GM12872 (cell line): ENCODE measurements around the gene SCD5.

Experiments used
- TF ChIP-seq, protein P1 (sequence below): IDR thresholded peaks from 3 replicates; pipeline ENCODE4 v1.5.1; 2011; ENCODE audit warnings: low read depth, mild to moderate bottlenecking, low read length, moderate library complexity; ENCODE audit not compliant: insufficient read depth

The SCD5 gene

DNA sequence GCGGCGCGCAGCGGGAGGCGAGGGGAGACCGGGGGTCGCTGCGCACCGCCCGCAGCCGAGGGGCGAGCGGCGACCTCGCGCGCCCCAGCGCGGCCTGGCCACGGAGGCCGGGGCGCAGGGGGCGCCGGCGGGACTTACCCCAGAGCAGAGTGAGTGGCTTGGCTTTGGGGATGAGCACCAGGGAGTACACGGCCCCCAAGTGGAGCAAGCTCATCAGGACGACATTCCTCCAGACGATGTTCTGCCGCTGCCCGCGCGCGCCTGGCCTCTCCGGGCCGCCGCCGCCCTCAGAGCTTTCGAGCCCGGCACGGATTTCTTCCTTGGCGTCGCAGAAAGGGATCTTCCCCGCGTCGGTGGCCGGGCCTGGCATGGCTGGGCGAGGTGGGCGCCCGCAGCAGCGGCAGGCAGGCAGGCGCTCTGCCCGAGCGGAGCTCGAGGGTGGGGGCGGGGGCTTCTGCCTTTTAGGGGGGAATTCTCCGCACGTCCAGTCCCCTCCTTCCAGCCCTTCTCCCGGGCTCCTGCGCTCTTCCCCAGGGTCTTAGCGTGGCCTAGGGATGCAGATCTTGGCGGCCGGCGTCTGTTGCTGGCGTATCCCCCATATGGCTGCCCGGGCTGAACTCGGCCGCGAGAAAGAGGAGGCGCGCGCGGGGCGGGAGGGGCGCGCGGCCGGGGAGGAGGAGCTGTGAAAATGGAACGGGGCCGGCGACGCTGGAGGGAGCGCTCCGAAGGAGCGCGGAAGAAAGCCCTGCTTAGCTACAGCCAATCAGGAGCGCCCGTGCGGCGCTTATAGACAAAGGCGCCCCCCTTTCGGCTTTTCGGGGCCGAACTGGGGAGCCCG lies at the start of gene SCD5:
SCD5 (minus strand) TSS at position 629 of the 838 bp plus-strand sequence; CDS start at position 370, 259 bp downstream.
- TF ChIP-seq, protein P1, sequence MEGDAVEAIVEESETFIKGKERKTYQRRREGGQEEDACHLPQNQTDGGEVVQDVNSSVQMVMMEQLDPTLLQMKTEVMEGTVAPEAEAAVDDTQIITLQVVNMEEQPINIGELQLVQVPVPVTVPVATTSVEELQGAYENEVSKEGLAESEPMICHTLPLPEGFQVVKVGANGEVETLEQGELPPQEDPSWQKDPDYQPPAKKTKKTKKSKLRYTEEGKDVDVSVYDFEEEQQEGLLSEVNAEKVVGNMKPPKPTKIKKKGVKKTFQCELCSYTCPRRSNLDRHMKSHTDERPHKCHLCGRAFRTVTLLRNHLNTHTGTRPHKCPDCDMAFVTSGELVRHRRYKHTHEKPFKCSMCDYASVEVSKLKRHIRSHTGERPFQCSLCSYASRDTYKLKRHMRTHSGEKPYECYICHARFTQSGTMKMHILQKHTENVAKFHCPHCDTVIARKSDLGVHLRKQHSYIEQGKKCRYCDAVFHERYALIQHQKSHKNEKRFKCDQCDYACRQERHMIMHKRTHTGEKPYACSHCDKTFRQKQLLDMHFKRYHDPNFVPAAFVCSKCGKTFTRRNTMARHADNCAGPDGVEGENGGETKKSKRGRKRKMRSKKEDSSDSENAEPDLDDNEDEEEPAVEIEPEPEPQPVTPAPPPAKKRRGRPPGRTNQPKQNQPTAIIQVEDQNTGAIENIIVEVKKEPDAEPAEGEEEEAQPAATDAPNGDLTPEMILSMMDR, result no peak

DNA sequence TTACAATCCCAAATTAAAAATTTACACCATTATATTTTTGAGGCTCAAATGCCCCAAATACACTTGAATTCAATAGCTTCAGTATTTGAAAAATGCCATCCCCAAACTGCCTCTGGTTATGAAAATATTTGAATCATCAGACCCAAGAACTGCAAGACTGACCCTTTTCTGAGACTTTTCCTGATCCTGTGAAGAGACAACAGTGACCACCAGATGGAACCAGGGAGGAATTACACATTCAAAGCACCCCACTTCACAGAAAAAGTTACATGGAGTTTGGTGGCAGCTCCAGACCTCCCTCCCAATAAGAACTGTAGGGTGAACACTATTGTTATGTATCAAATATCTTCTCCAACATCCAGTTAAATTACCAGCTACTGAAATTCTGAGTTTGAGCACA lies 44.0 kb upstream of the SCD5 start:
- TF ChIP-seq, protein P1, result peak; percentile 25; the same call in 1 of the 3 replicates

DNA sequence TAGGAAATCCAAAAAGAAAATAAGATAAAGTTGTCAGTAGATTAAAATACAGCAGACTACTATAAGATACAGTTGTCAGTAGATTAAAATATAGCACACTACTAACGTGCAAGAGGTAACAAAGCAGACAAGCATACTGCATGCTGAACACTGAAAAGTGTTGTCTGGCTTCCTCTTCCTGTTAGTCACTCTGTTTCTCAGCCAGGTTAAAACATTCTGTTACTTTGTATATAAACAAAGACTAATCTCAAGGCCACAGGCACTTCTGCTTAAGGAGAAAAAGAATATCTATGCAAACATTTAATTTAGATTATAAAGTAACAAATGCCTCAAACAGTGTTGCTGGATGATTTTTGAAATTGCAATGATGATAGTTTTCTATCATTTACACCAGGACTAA lies 41.0 kb upstream of the SCD5 start:
- TF ChIP-seq, protein P1, result no peak

DNA sequence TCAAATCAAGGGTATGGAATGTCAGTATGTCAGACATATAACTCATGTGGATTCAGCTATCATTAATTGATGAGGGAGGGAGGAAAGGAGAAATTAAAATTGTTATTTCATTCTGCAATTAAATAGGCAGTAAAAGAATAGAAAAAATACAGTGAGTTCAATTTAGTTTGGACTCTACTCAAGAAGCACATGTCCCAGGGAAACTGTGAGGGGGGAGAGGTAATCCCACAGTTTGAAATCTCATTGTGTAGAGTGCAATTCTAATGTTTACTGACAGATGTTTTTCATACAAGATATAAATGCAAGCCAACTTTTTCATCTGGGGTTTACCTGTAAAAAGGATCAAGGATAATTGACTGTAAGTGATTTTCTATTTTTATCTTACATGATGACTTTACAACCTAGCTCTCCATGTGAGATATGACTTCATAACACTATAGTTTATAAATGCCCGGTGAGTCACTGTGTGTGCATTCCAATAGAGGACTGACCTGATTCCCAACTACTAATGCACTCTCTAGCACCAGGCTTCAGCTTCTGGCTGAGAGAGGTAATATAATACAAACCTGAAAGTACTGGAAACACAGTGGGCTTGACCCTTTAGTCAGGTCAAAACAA lies 35.2 kb upstream of the SCD5 start:
- TF ChIP-seq, protein P1, result no peak

DNA sequence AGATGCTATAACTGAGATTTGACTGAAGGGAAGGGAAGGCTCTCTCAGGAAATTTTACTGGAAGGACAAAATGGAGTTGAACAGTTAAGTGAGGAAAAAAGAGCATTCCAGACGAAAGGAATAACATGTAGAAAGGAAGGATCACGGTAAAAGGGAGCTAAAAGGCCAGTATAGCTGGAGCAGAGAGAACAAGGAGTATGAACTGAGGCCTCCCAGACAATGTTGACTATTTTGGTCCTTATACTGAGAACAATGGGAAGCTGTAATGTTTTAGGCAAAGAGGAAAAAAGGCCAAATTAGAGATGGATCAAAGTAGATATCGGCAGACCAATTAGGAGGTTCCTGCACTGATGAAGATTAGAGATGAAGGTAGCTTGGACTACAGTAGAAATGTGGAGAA lies 26.8 kb upstream of the SCD5 start:
- TF ChIP-seq, protein P1, result no peak

DNA sequence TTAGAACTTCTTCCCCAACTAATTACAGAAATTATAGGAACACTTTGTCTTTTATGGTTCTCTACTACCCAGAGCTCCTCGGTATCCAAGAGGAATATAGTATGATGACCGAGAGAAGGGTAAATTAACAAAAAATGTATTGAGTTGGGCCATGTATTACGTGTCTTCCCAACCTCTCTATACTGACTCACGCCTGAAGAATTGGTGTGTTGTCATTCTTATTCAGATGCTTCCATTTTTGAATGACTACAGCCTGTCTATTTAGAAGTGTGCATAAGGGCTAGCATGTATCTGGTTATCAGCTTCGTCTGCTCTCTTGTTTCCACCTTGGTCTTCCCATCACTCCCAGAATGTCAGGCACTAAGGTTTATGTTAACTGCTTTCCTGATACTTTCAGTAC lies 24.5 kb upstream of the SCD5 start:
- TF ChIP-seq, protein P1, result no peak

DNA sequence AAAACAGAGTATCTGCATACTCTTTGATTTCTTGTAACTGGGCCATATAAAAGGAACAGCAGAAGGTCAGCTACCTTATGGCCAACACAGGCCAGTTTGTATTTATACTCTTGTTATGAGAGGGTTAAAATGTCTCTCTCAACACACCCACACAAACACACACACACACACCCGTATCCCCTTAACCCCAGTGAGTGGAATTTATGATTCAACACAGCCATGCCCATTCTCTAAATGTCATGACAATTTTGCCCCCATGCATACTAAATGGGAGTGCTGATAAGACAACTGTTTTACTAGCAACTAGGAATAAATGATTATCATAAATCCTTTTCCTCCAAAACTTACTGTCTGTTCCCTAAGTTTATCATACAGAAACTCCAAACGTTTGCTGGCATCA lies 22.1 kb upstream of the SCD5 start:
- TF ChIP-seq, protein P1, result no peak
